ENCODE results near the gene LY6G6D. TPM values are rescaled to one million over a fixed set of nuclear protein-coding genes. Genes with fewer than 3 reads are reported as not detected.

LY6G6D gene
- total RNA-seq, 2 donors from 2014 or later: not detected

DNA sequence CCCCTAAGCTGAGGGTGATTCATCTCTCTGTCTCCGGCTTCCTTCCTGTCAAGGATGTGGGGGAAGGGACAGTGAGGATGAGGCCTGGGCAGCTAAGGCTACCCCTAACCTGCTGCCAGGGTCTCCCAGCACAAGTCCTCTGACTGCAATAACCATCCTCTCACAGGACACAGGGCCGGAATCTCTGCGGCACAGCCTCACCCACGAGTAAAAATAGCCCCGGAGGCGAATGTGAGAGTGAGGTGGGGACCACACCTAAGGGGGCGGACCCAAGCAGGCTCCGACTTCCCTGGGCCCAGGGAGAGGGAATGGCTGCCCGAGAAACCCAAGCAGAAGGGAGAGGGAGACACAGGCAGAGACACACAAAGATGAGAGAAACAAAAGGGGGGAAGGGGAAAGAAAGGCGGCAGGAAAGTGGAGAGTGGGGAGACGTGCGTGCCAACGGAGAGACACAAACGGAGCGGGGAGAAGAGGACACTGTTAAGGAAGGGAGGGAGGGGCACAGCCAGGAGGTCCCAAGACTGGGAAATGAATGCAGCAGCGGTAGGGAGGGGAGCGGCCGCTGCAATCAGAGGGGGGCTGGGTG, 19.8 kb downstream of the LY6G6D start:
- H3K9me3 ChIP-seq: no peaks in the 10 kb centered on the region
- H3K4me1 ChIP-seq (ENCODE audit: control insufficient read depth in 1 of 2, low read depth in 2 of 2): peaks cover 24 to 46% of the 10 kb centered on the region in 2 donors
- no peak for ATAC-seq (ENCODE audit: insufficient number of reproducible peaks, low FRiP score, low read depth)
- TF ChIP-seq, protein P1, sequence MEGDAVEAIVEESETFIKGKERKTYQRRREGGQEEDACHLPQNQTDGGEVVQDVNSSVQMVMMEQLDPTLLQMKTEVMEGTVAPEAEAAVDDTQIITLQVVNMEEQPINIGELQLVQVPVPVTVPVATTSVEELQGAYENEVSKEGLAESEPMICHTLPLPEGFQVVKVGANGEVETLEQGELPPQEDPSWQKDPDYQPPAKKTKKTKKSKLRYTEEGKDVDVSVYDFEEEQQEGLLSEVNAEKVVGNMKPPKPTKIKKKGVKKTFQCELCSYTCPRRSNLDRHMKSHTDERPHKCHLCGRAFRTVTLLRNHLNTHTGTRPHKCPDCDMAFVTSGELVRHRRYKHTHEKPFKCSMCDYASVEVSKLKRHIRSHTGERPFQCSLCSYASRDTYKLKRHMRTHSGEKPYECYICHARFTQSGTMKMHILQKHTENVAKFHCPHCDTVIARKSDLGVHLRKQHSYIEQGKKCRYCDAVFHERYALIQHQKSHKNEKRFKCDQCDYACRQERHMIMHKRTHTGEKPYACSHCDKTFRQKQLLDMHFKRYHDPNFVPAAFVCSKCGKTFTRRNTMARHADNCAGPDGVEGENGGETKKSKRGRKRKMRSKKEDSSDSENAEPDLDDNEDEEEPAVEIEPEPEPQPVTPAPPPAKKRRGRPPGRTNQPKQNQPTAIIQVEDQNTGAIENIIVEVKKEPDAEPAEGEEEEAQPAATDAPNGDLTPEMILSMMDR (IDR thresholded peaks at IDR 0.05): no peak
- no peak for DNase-seq (ENCODE audit: low spot score)
- H3K36me3 ChIP-seq: peaks cover 30% of the 10 kb centered on the region
- H3K27ac ChIP-seq: peak overlapping the region; percentile 89 to 96
- H3K4me3 ChIP-seq: peak overlapping the region; percentile 92
- no peaks in the 10 kb centered on the region for H3K27me3 ChIP-seq (replicated peaks; ENCODE audit: insufficient read depth)

- H3K4me1 ChIP-seq (ENCODE audit: control insufficient read depth in 1 of 2, low read depth in 2 of 2): peaks cover 21 to 46% of the 10 kb centered on the region in 2 donors
- H3K27me3 ChIP-seq (replicated peaks; ENCODE audit: insufficient read depth): no peaks in the 10 kb centered on the region
- peak within 1 kb of the TSS; percentile 89 to 96 for H3K27ac ChIP-seq
- ATAC-seq (ENCODE audit: insufficient number of reproducible peaks, low FRiP score, low read depth) (peak; percentile 75), DNase-seq (ENCODE audit: low spot score) (peak; percentile 75)
- peaks cover 25% of the 10 kb centered on the region for H3K36me3 ChIP-seq
- TF ChIP-seq, protein P1 (IDR thresholded peaks at IDR 0.05): no peak
- peak within 1 kb of the TSS; percentile 92 for H3K4me3 ChIP-seq
- H3K9me3 ChIP-seq: no peaks in the 10 kb centered on the region
Observed at GRCh38 chr6:31736021-31736767, 21.0 kb downstream of the LY6G6D start, which contains the start of gene CLIC1. CLIC1 (minus strand) TSS chr6:31736530; CDS start chr6:31736300, 230 bp downstream.

DNA sequence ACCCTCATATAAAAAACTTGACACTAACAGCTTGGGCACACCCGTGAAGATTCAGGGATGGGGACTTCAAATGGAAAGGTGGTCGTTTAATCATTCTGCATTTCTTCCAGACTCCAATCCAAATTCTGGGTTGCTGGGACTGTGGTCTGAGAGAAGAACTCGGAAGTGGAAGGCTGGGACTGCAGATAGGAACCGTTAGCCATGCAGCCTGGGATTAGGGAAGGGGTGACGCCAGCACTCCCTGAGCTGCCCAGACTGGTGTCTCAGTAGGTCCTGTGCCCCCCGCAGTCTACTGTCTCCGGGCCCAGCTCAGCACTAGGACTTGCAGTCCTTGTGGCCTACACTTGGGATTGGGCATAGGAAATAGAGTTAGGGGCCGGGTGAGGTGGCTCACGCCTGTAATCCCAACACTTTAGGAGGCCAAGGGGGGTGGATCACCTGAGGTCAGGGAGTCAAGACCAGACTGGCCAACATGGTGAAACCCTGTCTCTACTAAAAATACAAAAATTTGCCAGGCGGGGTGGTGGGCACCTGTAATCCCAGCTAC, 21.7 kb downstream of the LY6G6D start:
- DNase-seq (ENCODE audit: low spot score) (no peak), ATAC-seq (ENCODE audit: insufficient number of reproducible peaks, low FRiP score, low read depth) (no peak)
- H3K4me3 ChIP-seq: peak overlapping the region; percentile 92
- peak overlapping the region; percentile 89 to 96 for H3K27ac ChIP-seq
- TF ChIP-seq, protein P1 (IDR thresholded peaks at IDR 0.05): no peak
- peaks cover 19% of the 10 kb centered on the region for H3K36me3 ChIP-seq
- H3K4me1 ChIP-seq (ENCODE audit: control insufficient read depth in 1 of 2, low read depth in 2 of 2): peaks cover 21 to 46% of the 10 kb centered on the region in 2 donors
- no peaks in the 10 kb centered on the region for H3K27me3 ChIP-seq (replicated peaks; ENCODE audit: insufficient read depth)
- no peaks in the 10 kb centered on the region for H3K9me3 ChIP-seq

DNA sequence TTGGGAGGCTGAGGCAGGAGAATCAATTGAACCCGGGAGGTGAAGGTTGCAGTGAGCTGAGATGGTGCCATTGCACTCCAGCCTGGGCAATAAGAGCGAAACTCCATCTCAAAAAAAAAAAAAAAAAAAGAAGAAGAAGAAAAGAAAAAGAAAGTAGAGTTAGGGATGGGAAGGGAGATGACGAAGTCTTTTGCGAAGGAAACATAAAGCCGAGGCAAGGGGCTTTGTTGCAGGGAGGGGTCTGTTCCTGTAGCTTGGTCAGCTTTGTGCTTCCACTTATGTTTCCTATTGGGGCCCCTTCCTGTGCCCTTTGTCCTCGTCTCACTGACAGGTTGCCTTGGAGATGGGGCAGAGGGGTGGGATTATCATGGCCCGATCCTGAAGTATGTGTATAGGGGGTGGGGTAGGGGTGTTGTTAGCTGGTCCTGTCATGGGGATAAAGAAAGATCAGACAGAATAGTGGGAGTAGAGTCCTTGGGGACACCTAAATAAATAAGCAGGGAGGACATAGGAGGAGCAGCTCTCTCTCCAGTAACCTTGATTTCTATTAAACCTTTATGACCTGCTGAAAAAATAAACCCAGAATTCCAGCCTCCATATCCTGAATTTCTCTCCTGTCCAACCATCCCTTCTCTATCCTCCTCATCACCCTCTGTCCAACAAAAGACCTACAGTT, 22.3 kb downstream of the LY6G6D start:
- DNase-seq (ENCODE audit: low spot score) (no peak), ATAC-seq (ENCODE audit: insufficient number of reproducible peaks, low FRiP score, low read depth) (no peak)
- Histone ChIP-seq H3K4me1 (ENCODE audit: control insufficient read depth in 1 of 2, low read depth in 2 of 2) (peaks cover 21 to 46% of the 10 kb centered on the region in 2 donors), H3K27me3 (replicated peaks; ENCODE audit: insufficient read depth) (no peaks in the 10 kb centered on the region), H3K36me3 (peaks cover 13% of the 10 kb centered on the region), H3K9me3 (no peaks in the 10 kb centered on the region), H3K27ac (peak overlapping the region in 1 of 2 donors; percentile 96), H3K4me3 (peak overlapping the region; percentile 92)
- TF ChIP-seq, protein P1 (IDR thresholded peaks at IDR 0.05): no peak
